ENCODE data around the gene SUMO3. TPM values are rescaled to one million over a fixed set of nuclear protein-coding genes. Genes with fewer than 3 reads are reported as not detected.

The SUMO3 gene
- total and polyA plus RNA-seq, 2 of the 4 experiments (the other 2 are of a cell fraction), result 64.9 to 101 TPM

GRCh38 chr21:44815225-44815624 lies 2.6 kb downstream of the SUMO3 start:
- H3K9ac ChIP-seq (ENCODE audit: low read depth, low read length), result no peak overlapping the region
- H2AFZ ChIP-seq (replicated peaks; ENCODE audit: low read length, poor library complexity), result no peak overlapping the region
- ChIA-PET CTCF (no interaction called here), POLR2A (ENCODE audit: unreplicated experiment) (no interaction called here)
- ATAC-seq (ENCODE audit: low read depth), result no peak
- in situ Hi-C loops (cut with MboI; ENCODE audit: low sequenced_read_pairs) (loop anchor here (25.0 kb wide), 1 partner anchor 297 kb away; no protein-coding TSS in a partner anchor), intact Hi-C loops (cut with micrococcal nuclease) (loop anchor here (5.0 kb wide), 1 partner anchor 57 kb away; the partner anchor contains the start of gene PTTG1IP), dilution Hi-C loops (cut with HindIII; ENCODE audit: low sequenced_read_pairs, unreplicated experiment) (no loop called here)
- no peak overlapping the region for H2BK120ac ChIP-seq (ENCODE audit: low read depth, low read length)
- H3K4me1 ChIP-seq (ENCODE audit: control insufficient read depth, insufficient read depth, low read length), result peaks cover 8% of the 10 kb centered on the region; the same call in 1 of the 2 replicates
- H2AK5ac ChIP-seq (ENCODE audit: low read depth, low read length), result no peak overlapping the region
- peaks cover 16% of the 10 kb centered on the region for H3K9me3 ChIP-seq (ENCODE audit: control insufficient read depth, insufficient read depth, low read length)
- no peak overlapping the region for H2BK20ac ChIP-seq (ENCODE audit: low read depth, low read length)
- no peak overlapping the region for H4K5ac ChIP-seq (ENCODE audit: low read depth, low read length)
- H3K18ac ChIP-seq (ENCODE audit: low read depth, low read length), result no peak overlapping the region
- DNase-seq, result no peak
- no peak overlapping the region for H3K14ac ChIP-seq (replicated peaks; ENCODE audit: low read depth, low read length)
- H2BK15ac ChIP-seq (ENCODE audit: low read depth, low read length), result no peak overlapping the region
- no peak overlapping the region for H4K8ac ChIP-seq (ENCODE audit: low read depth in 2 of 2, low read length in 2 of 2)
- no peak overlapping the region for H2BK5ac ChIP-seq (ENCODE audit: low read depth, low read length, poor library complexity, severe bottlenecking)
- H3K27ac ChIP-seq (ENCODE audit: insufficient read depth, low read length), result no peak overlapping the region
- no peak overlapping the region for H3K56ac ChIP-seq (ENCODE audit: extremely low read depth, insufficient read depth, low read length)
- no peak overlapping the region for H2AK9ac ChIP-seq (replicated peaks; ENCODE audit: low read depth, low read length, poor library complexity)
- no peaks in the 10 kb centered on the region for H3K27me3 ChIP-seq (ENCODE audit: control insufficient read depth, insufficient read depth, low read length)
- WGBS, 2 experiments (ENCODE audit: extremely low coverage in 2 of 2, insufficient read length in 1 of 2), result 100% methylated on average over 1 of the region's 8 CpGs; no CpG with 5 or more reads in 1 of the 2 experiments
- H4K20me1 ChIP-seq (ENCODE audit: insufficient read depth, low read length), result peaks cover 67% of the 10 kb centered on the region
- H3K36me3 ChIP-seq (ENCODE audit: control insufficient read depth, insufficient read depth, low read length), result peaks cover 15% of the 10 kb centered on the region; the same call in 1 of the 2 replicates
- H4K91ac ChIP-seq (ENCODE audit: insufficient read depth, low read depth, low read length), result no peak overlapping the region
- H3K23ac ChIP-seq (ENCODE audit: low read depth, low read length), result no peak overlapping the region
- peaks cover 11% of the 10 kb centered on the region for H3K9me1 ChIP-seq (ENCODE audit: insufficient read depth, low read length)
- no peak overlapping the region for H3K4me2 ChIP-seq (ENCODE audit: low read depth, low read length)
- H3K4me3 ChIP-seq (ENCODE audit: insufficient read depth, low read depth, low read length), result no peak overlapping the region
- H3K4ac ChIP-seq (ENCODE audit: low read depth, low read length), result no peak overlapping the region
- TF ChIP-seq, protein P1, sequence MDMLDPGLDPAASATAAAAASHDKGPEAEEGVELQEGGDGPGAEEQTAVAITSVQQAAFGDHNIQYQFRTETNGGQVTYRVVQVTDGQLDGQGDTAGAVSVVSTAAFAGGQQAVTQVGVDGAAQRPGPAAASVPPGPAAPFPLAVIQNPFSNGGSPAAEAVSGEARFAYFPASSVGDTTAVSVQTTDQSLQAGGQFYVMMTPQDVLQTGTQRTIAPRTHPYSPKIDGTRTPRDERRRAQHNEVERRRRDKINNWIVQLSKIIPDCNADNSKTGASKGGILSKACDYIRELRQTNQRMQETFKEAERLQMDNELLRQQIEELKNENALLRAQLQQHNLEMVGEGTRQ (IDR thresholded peaks at IDR 0.05; ENCODE audit: low read depth, low read length), result no peak
- TF ChIP-seq MXI1 (IDR thresholded peaks at IDR 0.05; ENCODE audit: borderline replicate concordance, low read depth, low read length) (no peak), RAD21 (IDR thresholded peaks at IDR 0.05; ENCODE audit: low read length) (no peak), POLR2A (IDR thresholded peaks at IDR 0.05; ENCODE audit: low read depth, low read length) (no peak), NFE2L2 (IDR thresholded peaks at IDR 0.05; ENCODE audit: low read depth, low read length) (no peak), MAZ (IDR thresholded peaks at IDR 0.05; ENCODE audit: borderline replicate concordance, low read depth, low read length) (no peak), CEBPB (IDR thresholded peaks at IDR 0.05; ENCODE audit: low read depth, low read length) (no peak), RFX5 (IDR thresholded peaks at IDR 0.05; ENCODE audit: low read depth, low read length) (no peak)
- no TSS peak for BruUV-seq (replicated peaks)
- H3K79me1 ChIP-seq (ENCODE audit: low read depth in 1 of 2, low read length in 2 of 2), result peaks cover 25 to 76% of the 10 kb centered on the region in 2 experiments

Measured in IMR-90 (cell line).